PFSK-1 (cell line): ENCODE results near the gene NARS2.

Source experiments
- FOXP2 ChIP-seq: optimal IDR thresholded peaks from 2 replicates; pipeline ENCODE3; 2011; ENCODE audit warnings: borderline replicate concordance, control low read depth, inconsistent platforms; ENCODE audit not compliant: insufficient read depth; ENCODE audit errors: extremely low read length, extremely low read depth
- POLR2AphosphoS5 ChIP-seq: IDR thresholded peaks from 2 replicates; pipeline ENCODE4 v1.6.1; 2012; ENCODE audit warnings: low read depth, mild to moderate bottlenecking, control low read depth, low read length, moderate library complexity
- REST ChIP-seq, 2 experiments: IDR thresholded peaks; 2 replicates each; pipeline versions ENCODE4 v1.6.1 to v1.8.0; 2011 to 2012; ENCODE audit warnings: low read depth in 2 of 2, low read length in 2 of 2, control low read depth in 1 of 2, inconsistent platforms in 1 of 2, mild to moderate bottlenecking in 1 of 2, moderate library complexity in 1 of 2; ENCODE audit not compliant: insufficient read depth in 1 of 2
- SIN3A ChIP-seq: IDR thresholded peaks from 2 replicates; pipeline ENCODE4 v1.6.1; 2012; ENCODE audit warnings: mild to moderate bottlenecking, low read length, moderate library complexity, borderline replicate concordance; ENCODE audit not compliant: insufficient read depth
- TAF1 ChIP-seq: IDR thresholded peaks from 2 replicates; pipeline ENCODE4 v1.6.1; 2012; ENCODE audit warnings: low read length, control low read depth, borderline replicate concordance; ENCODE audit not compliant: insufficient read depth

The NARS2 gene

DNA sequence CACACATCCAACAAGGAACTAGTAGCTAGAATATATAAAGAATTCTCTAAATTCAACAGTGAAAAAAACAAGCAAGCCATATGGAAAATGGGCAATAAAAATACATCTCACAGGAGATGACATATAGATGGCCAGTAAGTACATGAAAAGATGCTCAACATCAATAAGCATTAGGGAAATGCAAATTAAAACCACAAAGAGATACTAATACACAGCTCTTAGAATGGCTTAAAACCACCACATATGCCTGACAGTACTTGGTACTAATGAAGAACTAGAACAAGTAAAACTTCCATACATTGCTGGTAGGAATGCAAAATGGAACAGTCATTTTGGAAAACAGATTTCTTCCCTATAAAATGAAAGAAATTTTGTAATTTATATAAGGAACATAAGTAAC, 85.5 kb downstream of the NARS2 start:
- TF ChIP-seq REST (IDR thresholded peaks at IDR 0.05; ENCODE audit: insufficient read depth in 1 of 2, low read depth in 2 of 2, low read length in 2 of 2) (no peak), FOXP2 (no peak), TAF1 (no peak), SIN3A (no peak), POLR2AphosphoS5 (no peak)

DNA sequence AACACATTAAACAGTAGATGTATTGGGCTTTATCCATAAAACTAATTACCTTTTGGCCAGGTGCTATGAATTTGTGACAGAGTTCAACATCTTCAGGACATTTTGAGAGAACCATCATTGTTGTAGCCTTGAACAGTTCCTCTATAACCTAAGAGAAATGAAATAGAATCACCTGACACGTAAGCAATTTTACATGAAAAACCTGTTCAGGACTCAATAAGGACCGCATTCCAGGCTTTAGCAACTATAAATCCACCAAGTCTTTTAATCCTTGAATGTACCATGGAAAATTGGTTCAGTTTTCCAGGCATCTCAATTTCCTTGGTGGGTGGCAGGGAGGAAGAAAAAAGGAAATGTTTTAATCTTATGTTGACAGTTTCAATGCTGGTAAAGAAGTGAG, 96.1 kb downstream of the NARS2 start:
- TF ChIP-seq FOXP2 (no peak), POLR2AphosphoS5 (no peak), TAF1 (no peak), SIN3A (no peak)

GRCh38 chr11:78476066-78476465, 98.6 kb downstream of the NARS2 start:
- TF ChIP-seq FOXP2 = no peak
- no peak for TF ChIP-seq REST (IDR thresholded peaks at IDR 0.05; ENCODE audit: insufficient read depth in 1 of 2, low read depth in 2 of 2, low read length in 2 of 2)
- TF ChIP-seq POLR2AphosphoS5 = no peak
- TF ChIP-seq SIN3A = no peak
- no peak for TF ChIP-seq TAF1

DNA sequence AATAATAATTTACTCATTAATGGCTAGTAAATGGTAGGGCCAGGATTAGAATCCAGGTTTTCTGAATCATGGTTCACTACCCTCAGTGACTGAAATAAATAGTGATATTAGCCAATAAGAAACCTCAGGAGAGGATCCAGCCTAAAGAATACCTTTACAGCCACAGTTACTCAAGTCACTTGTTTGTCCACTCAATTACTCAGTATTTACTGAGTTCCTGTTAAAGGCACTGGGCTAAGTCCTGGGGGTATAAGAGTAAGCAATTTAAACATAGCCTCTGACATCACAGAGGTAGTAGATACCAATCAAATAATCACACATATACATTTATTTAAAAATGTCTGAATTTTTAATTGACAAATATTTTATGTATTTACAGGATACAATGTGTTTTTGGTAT, 100.2 kb downstream of the NARS2 start:
- TF ChIP-seq TAF1 (no peak), FOXP2 (no peak), POLR2AphosphoS5 (no peak), SIN3A (no peak), REST (IDR thresholded peaks at IDR 0.05; ENCODE audit: insufficient read depth in 1 of 2, low read depth in 2 of 2, low read length in 2 of 2) (no peak)

DNA sequence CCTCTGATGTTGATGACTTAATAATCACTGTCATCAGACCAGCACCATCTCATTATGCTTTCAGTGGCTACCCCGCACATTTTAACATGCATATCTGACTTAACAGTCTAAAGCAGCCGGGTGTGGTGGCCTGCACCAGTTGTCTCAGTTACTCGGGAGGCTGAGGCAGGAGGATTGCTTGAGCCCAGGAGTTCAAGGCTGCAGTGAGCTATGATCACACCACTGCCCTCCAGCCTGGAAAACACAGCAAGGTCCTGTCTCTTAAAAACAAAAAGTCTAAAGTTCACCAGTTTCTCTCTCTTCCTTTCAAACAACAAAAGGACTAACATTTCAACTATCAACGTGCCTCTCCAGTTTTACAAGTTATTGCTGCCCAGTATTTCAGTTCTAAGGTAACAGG, 101.8 kb downstream of the NARS2 start:
- no peak for TF ChIP-seq FOXP2
- no peak for TF ChIP-seq SIN3A
- TF ChIP-seq TAF1 = no peak
- no peak for TF ChIP-seq POLR2AphosphoS5

DNA sequence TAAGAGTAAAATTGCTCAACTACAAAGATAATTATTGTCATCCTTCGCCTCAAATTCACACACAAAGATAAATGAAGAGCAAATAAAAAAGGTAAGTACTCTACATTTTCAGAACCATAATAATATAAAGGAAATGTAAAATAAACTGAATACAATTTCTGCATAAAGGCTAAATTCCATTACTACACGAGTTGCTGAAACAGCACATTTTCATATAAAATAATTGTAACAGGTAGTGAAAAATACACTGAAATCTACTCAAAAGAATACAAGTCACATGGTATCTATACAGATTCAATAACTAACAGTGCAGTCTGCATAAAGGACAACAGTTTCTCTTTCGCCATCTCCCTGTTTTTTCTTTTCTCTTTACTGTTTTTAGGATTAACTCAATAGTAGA, 102.3 kb downstream of the NARS2 start:
- TF ChIP-seq POLR2AphosphoS5 = no peak
- no peak for TF ChIP-seq SIN3A
- no peak for TF ChIP-seq TAF1
- TF ChIP-seq FOXP2 = no peak
- TF ChIP-seq REST (IDR thresholded peaks at IDR 0.05; ENCODE audit: insufficient read depth in 1 of 2, low read depth in 2 of 2, low read length in 2 of 2) = no peak
